WTC11 (cell line): ENCODE measurements around the gene ATP2C1. TPM values are rescaled to one million over a fixed set of nuclear protein-coding genes. Genes with fewer than 3 reads are reported as not detected.

Experiments
- ATAC-seq: fragments of 200-7000 bp; cut with Tn5 transposase; 2 replicates; pipeline ENCODE4 v1.10.0; 2021; ENCODE audit warnings: mild to moderate bottlenecking, moderate library complexity
- CTCF ChIA-PET: fragments of 300-600 bp; sonication (Branson Sonifier 250); formaldehyde crosslinking; loops from one replicate; lab custom pipeline; 2021; ENCODE audit warnings: antibody characterized with exemption; lab: Charles Lee
- POLR2A ChIA-PET: fragments of 350-600 bp; sonication (Branson Sonifier 250); formaldehyde crosslinking; loops from one replicate; lab custom pipeline; 2021; ENCODE audit warnings: antibody characterized with exemption; lab: Charles Lee
- DNase-seq: peaks from one replicate; pipeline ENCODE4 v3.0.0; 2021; ENCODE audit warnings: low spot score
- H3K27ac Mint-ChIP-seq: 2 replicates; pipeline ENCODE4 v1.8.0; 2021; ENCODE audit warnings: mixed read lengths
- H3K27me3 Mint-ChIP-seq: 2 replicates; pipeline ENCODE4 v1.8.0; 2021; ENCODE audit warnings: low read depth, mild to moderate bottlenecking, moderate library complexity, mixed read lengths
- H3K36me3 Mint-ChIP-seq: 2 replicates; pipeline ENCODE4 v1.8.0; 2021; ENCODE audit warnings: mixed read lengths
- H3K4me1 Mint-ChIP-seq: 2 replicates; pipeline ENCODE4 v1.8.0; 2022; ENCODE audit warnings: mixed read lengths
- H3K4me3 Mint-ChIP-seq: 2 replicates; pipeline ENCODE4 v1.8.0; 2021; ENCODE audit warnings: mild to moderate bottlenecking, moderate library complexity, mixed read lengths
- H3K9me3 Mint-ChIP-seq: 2 replicates; pipeline ENCODE4 v1.8.0; 2021; ENCODE audit warnings: mixed read lengths
- AFF4 ChIP-seq: sonication (generic); formaldehyde crosslinking; IDR thresholded peaks from 2 replicates; pipeline ENCODE4 v1.8.1; 2023; ENCODE audit warnings: mild to moderate bottlenecking, missing genetic modification reagents, borderline replicate concordance
- CDX4 ChIP-seq: fragments of 250-450 bp; sonication (Bioruptor Pico); IDR thresholded peaks from 2 replicates; pipeline ENCODE4 v1.9.0; 2021; ENCODE audit warnings: moderate library complexity, mild to moderate bottlenecking, inconsistent platforms, borderline replicate concordance
- ELF4 ChIP-seq: sonication (generic); formaldehyde crosslinking; IDR thresholded peaks from 2 replicates; pipeline ENCODE4 v1.8.1; 2022; ENCODE audit warnings: low read depth, mild to moderate bottlenecking, moderate library complexity, missing genetic modification reagents
- ERG ChIP-seq: fragments of 250-450 bp; sonication (Bioruptor Pico); IDR thresholded peaks from 2 replicates; pipeline ENCODE4 v1.8.0; 2021; ENCODE audit warnings: mild to moderate bottlenecking
- ESRRA ChIP-seq: sonication (generic); formaldehyde crosslinking; IDR thresholded peaks from 2 replicates; pipeline ENCODE4 v1.8.1; 2022; ENCODE audit warnings: mild to moderate bottlenecking, missing genetic modification reagents, borderline replicate concordance
- ETV6 ChIP-seq: sonication (generic); formaldehyde crosslinking; IDR thresholded peaks from 2 replicates; pipeline ENCODE4 v1.8.1; 2022; ENCODE audit warnings: mild to moderate bottlenecking, missing genetic modification reagents
- FOXJ3 ChIP-seq: sonication (generic); formaldehyde crosslinking; IDR thresholded peaks from 2 replicates; pipeline ENCODE4 v1.9.0; 2021; ENCODE audit warnings: missing genetic modification reagents, mild to moderate bottlenecking, borderline replicate concordance
- FOXK1 ChIP-seq: sonication (generic); formaldehyde crosslinking; IDR thresholded peaks from 2 replicates; pipeline ENCODE4 v1.8.0; 2022; ENCODE audit warnings: mild to moderate bottlenecking, moderate library complexity, missing genetic modification reagents
- GRHL2 ChIP-seq: fragments of 250-450 bp; sonication (Bioruptor Pico); IDR thresholded peaks from 2 replicates; pipeline ENCODE4 v1.8.0; 2022; ENCODE audit warnings: mild to moderate bottlenecking, moderate library complexity; ENCODE audit not compliant: insufficient replicate concordance, severe bottlenecking
- JUN ChIP-seq: sonication (generic); formaldehyde crosslinking; IDR thresholded peaks from 2 replicates; pipeline ENCODE4 v1.8.0; 2023; ENCODE audit warnings: mild to moderate bottlenecking, missing genetic modification reagents
- MXD4 ChIP-seq: fragments of 250-450 bp; sonication (Bioruptor Pico); IDR thresholded peaks from 2 replicates; pipeline ENCODE4 v1.8.0; 2021; ENCODE audit warnings: mild to moderate bottlenecking, moderate library complexity, borderline replicate concordance
- NR2C2 ChIP-seq: sonication (generic); formaldehyde crosslinking; IDR thresholded peaks from 2 replicates; pipeline ENCODE4 v1.8.0; 2022; ENCODE audit warnings: mild to moderate bottlenecking, missing genetic modification reagents
- PRRX2 ChIP-seq: fragments of 250-450 bp; sonication (Bioruptor Pico); IDR thresholded peaks from 2 replicates; pipeline ENCODE4 v1.8.0; 2021; ENCODE audit warnings: mild to moderate bottlenecking
- SOX15 ChIP-seq: fragments of 250-450 bp; sonication (Bioruptor Pico); IDR thresholded peaks from 2 replicates; pipeline ENCODE4 v1.9.0; 2021; ENCODE audit warnings: mild to moderate bottlenecking
- ZBTB43 ChIP-seq: sonication (generic); formaldehyde crosslinking; IDR thresholded peaks from 2 replicates; pipeline ENCODE4 v1.8.1; 2023; ENCODE audit warnings: mild to moderate bottlenecking, missing genetic modification reagents
- ZMAT4 ChIP-seq: fragments of 250-450 bp; sonication (Bioruptor Pico); IDR thresholded peaks from 2 replicates; pipeline ENCODE4 v1.9.0; 2021; ENCODE audit warnings: mild to moderate bottlenecking
- ZNF219 ChIP-seq: sonication (generic); formaldehyde crosslinking; IDR thresholded peaks from 2 replicates; pipeline ENCODE4 v1.8.0; 2023; ENCODE audit warnings: missing genetic modification reagents, mild to moderate bottlenecking, borderline replicate concordance
- ZNF281 ChIP-seq: sonication (generic); formaldehyde crosslinking; IDR thresholded peaks from 2 replicates; pipeline ENCODE4 v1.8.0; 2023; ENCODE audit warnings: mild to moderate bottlenecking, missing genetic modification reagents
- ZNF317 ChIP-seq: sonication (generic); formaldehyde crosslinking; IDR thresholded peaks from 2 replicates; pipeline ENCODE4 v1.8.1; 2023; ENCODE audit warnings: low read depth, mild to moderate bottlenecking, moderate library complexity, missing genetic modification reagents, borderline replicate concordance
- ZNF512 ChIP-seq: sonication (generic); formaldehyde crosslinking; IDR thresholded peaks from 2 replicates; pipeline ENCODE4 v1.8.1; 2022; ENCODE audit warnings: missing genetic modification reagents, borderline replicate concordance
- total RNA-seq: library from RNA; stranded (reverse); gene quantifications from 3 replicates; pipeline ENCODE4 v1.2.3, GENCODE V29; 2021

The ATP2C1 gene
- total RNA-seq, 1 experiment from 2014 or later = 62.5 TPM

- TF ChIP-seq SOX15 (CRISPR knock-in tag) = no peak
- TF ChIP-seq ZNF317 (CRISPR knock-in tag) = no peak
- TF ChIP-seq ELF4 (CRISPR knock-in tag) = no peak
- TF ChIP-seq ZNF281 (CRISPR knock-in tag) = no peak
These were observed 43.0 kb upstream of the ATP2C1 start (continued) for GRCh38 chr3:130850843-130851242.

- H3K27ac Mint-ChIP-seq = no peak overlapping the region
- H3K9me3 Mint-ChIP-seq = no peaks in the 10 kb centered on the region
- DNase-seq (no peak), ATAC-seq (no peak)
- TF ChIP-seq MXD4 (CRISPR knock-in tag) = no peak
- TF ChIP-seq AFF4 (CRISPR knock-in tag) = no peak
- no peak for TF ChIP-seq FOXJ3
- TF ChIP-seq CDX4 (CRISPR knock-in tag) = no peak
- TF ChIP-seq GRHL2 (CRISPR knock-in tag) = no peak
- TF ChIP-seq JUN = no peak
- TF ChIP-seq ZNF219 = no peak
- TF ChIP-seq ZMAT4 (CRISPR knock-in tag) = no peak
- no peak for TF ChIP-seq ZBTB43 (CRISPR knock-in tag)
- TF ChIP-seq FOXK1 (CRISPR knock-in tag) = no peak
- TF ChIP-seq PRRX2 (CRISPR knock-in tag) = no peak
- TF ChIP-seq ERG (CRISPR knock-in tag) = no peak
- no peak for TF ChIP-seq ELF4 (CRISPR knock-in tag)
- TF ChIP-seq ESRRA = no peak
- TF ChIP-seq ETV6 (CRISPR knock-in tag) = no peak
- no peak for TF ChIP-seq ZNF512 (CRISPR knock-in tag)
- no peak for TF ChIP-seq NR2C2 (CRISPR knock-in tag)
- H3K4me3 Mint-ChIP-seq = no peak overlapping the region
- POLR2A ChIA-PET = no interaction called here
- H3K27me3 Mint-ChIP-seq = peaks cover 3% of the 10 kb centered on the region; the same call in 1 of the 2 replicates
- CTCF ChIA-PET = no interaction called here
- no peaks in the 10 kb centered on the region for H3K36me3 Mint-ChIP-seq
- peaks cover 32% of the 10 kb centered on the region for H3K4me1 Mint-ChIP-seq
These were observed 42.6 kb upstream of the ATP2C1 start for GRCh38 chr3:130851277-130851676.
